WTC11 (cell line): ENCODE results near the gene MRPL20. TPM values are rescaled to one million over a fixed set of nuclear protein-coding genes. Genes with fewer than 3 reads are reported as not detected.

Experiments
- ATAC-seq: fragments of 200-7000 bp; cut with Tn5 transposase; 2 replicates; pipeline ENCODE4 v1.10.0; 2021; ENCODE audit warnings: mild to moderate bottlenecking, moderate library complexity
- CTCF ChIA-PET: fragments of 300-600 bp; sonication (Branson Sonifier 250); formaldehyde crosslinking; loops from one replicate; lab custom pipeline; 2021; ENCODE audit warnings: antibody characterized with exemption; lab: Charles Lee
- POLR2A ChIA-PET: fragments of 350-600 bp; sonication (Branson Sonifier 250); formaldehyde crosslinking; loops from one replicate; lab custom pipeline; 2021; ENCODE audit warnings: antibody characterized with exemption; lab: Charles Lee
- DNase-seq: peaks from one replicate; pipeline ENCODE4 v3.0.0; 2021; ENCODE audit warnings: low spot score
- H3K27ac Mint-ChIP-seq: 2 replicates; pipeline ENCODE4 v1.8.0; 2021; ENCODE audit warnings: mixed read lengths
- H3K27me3 Mint-ChIP-seq: 2 replicates; pipeline ENCODE4 v1.8.0; 2021; ENCODE audit warnings: low read depth, mild to moderate bottlenecking, moderate library complexity, mixed read lengths
- H3K36me3 Mint-ChIP-seq: 2 replicates; pipeline ENCODE4 v1.8.0; 2021; ENCODE audit warnings: mixed read lengths
- H3K4me1 Mint-ChIP-seq: 2 replicates; pipeline ENCODE4 v1.8.0; 2022; ENCODE audit warnings: mixed read lengths
- H3K4me3 Mint-ChIP-seq: 2 replicates; pipeline ENCODE4 v1.8.0; 2021; ENCODE audit warnings: mild to moderate bottlenecking, moderate library complexity, mixed read lengths
- H3K9me3 Mint-ChIP-seq: 2 replicates; pipeline ENCODE4 v1.8.0; 2021; ENCODE audit warnings: mixed read lengths
- EMX1 ChIP-seq: fragments of 250-450 bp; sonication (Bioruptor Pico); IDR thresholded peaks from 2 replicates; pipeline ENCODE4 v1.8.0; 2021; ENCODE audit warnings: mild to moderate bottlenecking
- ESRRA ChIP-seq: sonication (generic); formaldehyde crosslinking; IDR thresholded peaks from 2 replicates; pipeline ENCODE4 v1.8.1; 2022; ENCODE audit warnings: mild to moderate bottlenecking, missing genetic modification reagents, borderline replicate concordance
- HMGXB4 ChIP-seq: sonication (generic); formaldehyde crosslinking; IDR thresholded peaks from 2 replicates; pipeline ENCODE4 v1.8.1; 2023; ENCODE audit warnings: mild to moderate bottlenecking, moderate library complexity, missing genetic modification reagents
- MAX ChIP-seq: sonication (generic); formaldehyde crosslinking; IDR thresholded peaks from 2 replicates; pipeline ENCODE4 v1.8.0; 2022; ENCODE audit warnings: mild to moderate bottlenecking, missing genetic modification reagents
- MXD4 ChIP-seq: fragments of 250-450 bp; sonication (Bioruptor Pico); IDR thresholded peaks from 2 replicates; pipeline ENCODE4 v1.8.0; 2021; ENCODE audit warnings: mild to moderate bottlenecking, moderate library complexity, borderline replicate concordance
- MYBL2 ChIP-seq: sonication (generic); formaldehyde crosslinking; IDR thresholded peaks from 2 replicates; pipeline ENCODE4 v1.8.1; 2023; ENCODE audit warnings: mild to moderate bottlenecking, moderate library complexity, missing genetic modification reagents
- RELA ChIP-seq: sonication (generic); formaldehyde crosslinking; IDR thresholded peaks from 2 replicates; pipeline ENCODE4 v1.8.1; 2022; ENCODE audit warnings: missing genetic modification reagents, mild to moderate bottlenecking, borderline replicate concordance
- SMAD3 ChIP-seq: sonication (generic); formaldehyde crosslinking; IDR thresholded peaks from 2 replicates; pipeline ENCODE4 v1.8.0; 2022; ENCODE audit warnings: missing genetic modification reagents, mild to moderate bottlenecking, borderline replicate concordance
- SMAD4 ChIP-seq: sonication (generic); formaldehyde crosslinking; IDR thresholded peaks from 2 replicates; pipeline ENCODE4 v1.8.0; 2022; ENCODE audit warnings: mild to moderate bottlenecking, missing genetic modification reagents
- SP1 ChIP-seq: sonication (generic); formaldehyde crosslinking; conservative IDR thresholded peaks from 2 replicates; pipeline ENCODE4 v1.8.1; 2022; ENCODE audit warnings: missing genetic modification reagents
- TEAD1 ChIP-seq: sonication (generic); formaldehyde crosslinking; IDR thresholded peaks from 2 replicates; pipeline ENCODE4 v1.8.0; 2022; ENCODE audit warnings: mild to moderate bottlenecking, missing genetic modification reagents
- TP53 ChIP-seq: sonication (generic); formaldehyde crosslinking; IDR thresholded peaks from 2 replicates; pipeline ENCODE4 v1.8.1; 2023; ENCODE audit warnings: mild to moderate bottlenecking, missing genetic modification reagents
- ZNF232 ChIP-seq: sonication (generic); formaldehyde crosslinking; IDR thresholded peaks from 2 replicates; pipeline ENCODE4 v1.8.0; 2022; ENCODE audit warnings: mild to moderate bottlenecking, missing genetic modification reagents
- ZNF263 ChIP-seq: sonication (generic); formaldehyde crosslinking; IDR thresholded peaks from 2 replicates; pipeline ENCODE4 v1.8.1; 2022; ENCODE audit warnings: low read depth, mild to moderate bottlenecking, moderate library complexity, missing genetic modification reagents
- ZNF281 ChIP-seq: sonication (generic); formaldehyde crosslinking; IDR thresholded peaks from 2 replicates; pipeline ENCODE4 v1.8.0; 2023; ENCODE audit warnings: mild to moderate bottlenecking, missing genetic modification reagents
- ZNF396 ChIP-seq: fragments of 250-450 bp; sonication (Bioruptor Pico); IDR thresholded peaks from 2 replicates; pipeline ENCODE4 v1.8.0; 2021; ENCODE audit warnings: mild to moderate bottlenecking, moderate library complexity, borderline replicate concordance
- ZNF425 ChIP-seq: fragments of 250-450 bp; sonication (Bioruptor Pico); conservative IDR thresholded peaks from 2 replicates; pipeline ENCODE4 v1.9.0; 2021; ENCODE audit warnings: mild to moderate bottlenecking
- total RNA-seq: library from RNA; stranded (reverse); gene quantifications from 3 replicates; pipeline ENCODE4 v1.2.3, GENCODE V29; 2021
- TF ChIP-seq, protein P1 (sequence below): fragments of 250-450 bp; sonication (Bioruptor Pico); IDR thresholded peaks from 2 replicates; pipeline ENCODE4 v2.1.2; 2022; ENCODE audit warnings: mild to moderate bottlenecking, moderate library complexity
- TF ChIP-seq, protein P2 (sequence below): sonication (generic); formaldehyde crosslinking; IDR thresholded peaks from 2 replicates; pipeline ENCODE4 v1.8.1; 2022; ENCODE audit warnings: low read depth, mild to moderate bottlenecking, moderate library complexity, missing genetic modification reagents, borderline replicate concordance
- TF ChIP-seq, protein P3 (sequence below): sonication (generic); formaldehyde crosslinking; IDR thresholded peaks from 2 replicates; pipeline ENCODE4 v1.8.0; 2022; ENCODE audit warnings: missing genetic modification reagents

The MRPL20 gene
- total RNA-seq, 1 experiment from 2014 or later, result 156 TPM

GRCh38 chr1:1419813-1420653, 12.9 kb upstream of the MRPL20 start:
- Mint-ChIP-seq H3K4me1 (peaks cover 33% of the 10 kb centered on the region), H3K4me3 (no peak overlapping the region)
- ATAC-seq, result peak; percentile 57
- TF ChIP-seq RELA (CRISPR knock-in tag) (no peak), ZNF396 (no peak), ZNF232 (CRISPR knock-in tag) (no peak), EMX1 (CRISPR knock-in tag) (no peak), SP1 (no peak), MXD4 (CRISPR knock-in tag) (no peak), ZNF425 (no peak), TP53 (CRISPR knock-in tag) (no peak), HMGXB4 (CRISPR knock-in tag) (no peak)
- TF ChIP-seq, protein P1, sequence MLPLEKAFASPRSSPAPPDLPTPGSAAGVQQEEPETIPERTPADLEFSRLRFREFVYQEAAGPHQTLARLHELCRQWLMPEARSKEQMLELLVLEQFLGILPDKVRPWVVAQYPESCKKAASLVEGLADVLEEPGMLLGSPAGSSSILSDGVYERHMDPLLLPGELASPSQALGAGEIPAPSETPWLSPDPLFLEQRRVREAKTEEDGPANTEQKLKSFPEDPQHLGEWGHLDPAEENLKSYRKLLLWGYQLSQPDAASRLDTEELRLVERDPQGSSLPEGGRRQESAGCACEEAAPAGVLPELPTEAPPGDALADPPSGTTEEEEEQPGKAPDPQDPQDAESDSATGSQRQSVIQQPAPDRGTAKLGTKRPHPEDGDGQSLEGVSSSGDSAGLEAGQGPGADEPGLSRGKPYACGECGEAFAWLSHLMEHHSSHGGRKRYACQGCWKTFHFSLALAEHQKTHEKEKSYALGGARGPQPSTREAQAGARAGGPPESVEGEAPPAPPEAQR (CRISPR knock-in tag), result no peak
- TF ChIP-seq, all 79 proteins: peak for 0
- ChIA-PET CTCF (interaction anchor here (0.6 to 1.6 kb wide), 5 partner anchors 9 to 26 kb away, joined by 3 to 6 read pairs (median 5); no protein-coding TSS in a partner anchor), POLR2A (interaction anchor here (1.5 kb wide), 1 partner anchor 11 kb away, joined by 5 read pairs; no protein-coding TSS in a partner anchor)
- H3K27me3 Mint-ChIP-seq, result peaks cover 2% of the 10 kb centered on the region; the same call in 1 of the 2 replicates
- H3K36me3 Mint-ChIP-seq, result no peaks in the 10 kb centered on the region
- peak; percentile 52 for DNase-seq
- H3K9me3 Mint-ChIP-seq, result no peaks in the 10 kb centered on the region
- H3K27ac Mint-ChIP-seq, result 0 out of 2 replicates have a peak overlapping the region, but pooled peaks have one; percentile 70

DNA sequence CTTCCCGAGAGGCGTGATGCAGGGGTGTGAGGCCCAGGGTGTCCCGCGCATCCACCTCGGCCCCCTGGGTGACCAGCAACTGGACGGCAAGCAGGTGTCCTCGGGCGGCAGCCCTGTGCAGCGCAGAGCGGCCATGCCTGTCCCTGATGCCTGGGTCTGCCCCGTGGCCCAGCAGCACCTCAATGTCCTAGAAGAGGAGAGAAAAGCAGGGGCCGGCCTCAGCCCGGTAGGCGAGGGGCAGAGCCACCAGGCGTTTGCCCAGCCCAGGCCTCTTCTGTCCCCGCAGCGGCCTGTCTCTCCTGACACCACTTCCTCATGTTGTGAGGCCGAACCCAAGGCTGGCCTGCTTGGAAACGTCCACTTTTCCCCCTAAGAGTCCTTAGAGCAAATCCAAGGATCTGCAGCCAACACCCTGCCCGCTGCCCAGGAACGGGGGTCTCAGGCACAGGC, 12.3 kb upstream of the MRPL20 start:
- ATAC-seq, result no peak
- no peak for DNase-seq
- 0 out of 2 replicates have a peak overlapping the region, but pooled peaks have one; percentile 70 for H3K27ac Mint-ChIP-seq
- ChIA-PET CTCF (interaction anchor here (0.6 to 1.6 kb wide), 2 partner anchors 14 to 25 kb away, joined by 5 read pairs; no protein-coding TSS in a partner anchor), POLR2A (interaction anchor here (1.5 kb wide), 1 partner anchor 11 kb away, joined by 5 read pairs; no protein-coding TSS in a partner anchor)
- H3K27me3 Mint-ChIP-seq, result peaks cover 2% of the 10 kb centered on the region; the same call in 1 of the 2 replicates
- peaks cover 32% of the 10 kb centered on the region for H3K4me1 Mint-ChIP-seq
- no peaks in the 10 kb centered on the region for H3K36me3 Mint-ChIP-seq
- no peaks in the 10 kb centered on the region for H3K9me3 Mint-ChIP-seq
- H3K4me3 Mint-ChIP-seq, result no peak overlapping the region
- TF ChIP-seq SMAD4 (CRISPR knock-in tag) (no peak), MYBL2 (CRISPR knock-in tag) (no peak), ESRRA (CRISPR knock-in tag) (no peak), MAX (CRISPR knock-in tag) (no peak), SMAD3 (no peak), ZNF281 (CRISPR knock-in tag) (no peak), ZNF263 (CRISPR knock-in tag) (no peak), TEAD1 (no peak)
- TF ChIP-seq, protein P2, sequence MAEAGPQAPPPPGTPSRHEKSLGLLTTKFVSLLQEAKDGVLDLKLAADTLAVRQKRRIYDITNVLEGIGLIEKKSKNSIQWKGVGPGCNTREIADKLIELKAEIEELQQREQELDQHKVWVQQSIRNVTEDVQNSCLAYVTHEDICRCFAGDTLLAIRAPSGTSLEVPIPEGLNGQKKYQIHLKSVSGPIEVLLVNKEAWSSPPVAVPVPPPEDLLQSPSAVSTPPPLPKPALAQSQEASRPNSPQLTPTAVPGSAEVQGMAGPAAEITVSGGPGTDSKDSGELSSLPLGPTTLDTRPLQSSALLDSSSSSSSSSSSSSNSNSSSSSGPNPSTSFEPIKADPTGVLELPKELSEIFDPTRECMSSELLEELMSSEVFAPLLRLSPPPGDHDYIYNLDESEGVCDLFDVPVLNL (CRISPR knock-in tag), result no peak
- TF ChIP-seq, protein P3, sequence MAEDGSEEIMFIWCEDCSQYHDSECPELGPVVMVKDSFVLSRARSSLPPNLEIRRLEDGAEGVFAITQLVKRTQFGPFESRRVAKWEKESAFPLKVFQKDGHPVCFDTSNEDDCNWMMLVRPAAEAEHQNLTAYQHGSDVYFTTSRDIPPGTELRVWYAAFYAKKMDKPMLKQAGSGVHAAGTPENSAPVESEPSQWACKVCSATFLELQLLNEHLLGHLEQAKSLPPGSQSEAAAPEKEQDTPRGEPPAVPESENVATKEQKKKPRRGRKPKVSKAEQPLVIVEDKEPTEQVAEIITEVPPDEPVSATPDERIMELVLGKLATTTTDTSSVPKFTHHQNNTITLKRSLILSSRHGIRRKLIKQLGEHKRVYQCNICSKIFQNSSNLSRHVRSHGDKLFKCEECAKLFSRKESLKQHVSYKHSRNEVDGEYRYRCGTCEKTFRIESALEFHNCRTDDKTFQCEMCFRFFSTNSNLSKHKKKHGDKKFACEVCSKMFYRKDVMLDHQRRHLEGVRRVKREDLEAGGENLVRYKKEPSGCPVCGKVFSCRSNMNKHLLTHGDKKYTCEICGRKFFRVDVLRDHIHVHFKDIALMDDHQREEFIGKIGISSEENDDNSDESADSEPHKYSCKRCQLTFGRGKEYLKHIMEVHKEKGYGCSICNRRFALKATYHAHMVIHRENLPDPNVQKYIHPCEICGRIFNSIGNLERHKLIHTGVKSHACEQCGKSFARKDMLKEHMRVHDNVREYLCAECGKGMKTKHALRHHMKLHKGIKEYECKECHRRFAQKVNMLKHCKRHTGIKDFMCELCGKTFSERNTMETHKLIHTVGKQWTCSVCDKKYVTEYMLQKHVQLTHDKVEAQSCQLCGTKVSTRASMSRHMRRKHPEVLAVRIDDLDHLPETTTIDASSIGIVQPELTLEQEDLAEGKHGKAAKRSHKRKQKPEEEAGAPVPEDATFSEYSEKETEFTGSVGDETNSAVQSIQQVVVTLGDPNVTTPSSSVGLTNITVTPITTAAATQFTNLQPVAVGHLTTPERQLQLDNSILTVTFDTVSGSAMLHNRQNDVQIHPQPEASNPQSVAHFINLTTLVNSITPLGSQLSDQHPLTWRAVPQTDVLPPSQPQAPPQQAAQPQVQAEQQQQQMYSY (CRISPR knock-in tag), result no peak
